Sigmoid colon (tissue), 4 donors: Measurements from ENCODE around the gene RTF1.

Source experiments
- CTCF ChIP-seq, 4 experiments: fragments of 450-650 bp in 3 of 4; fragments of 200-600 bp in 1 of 4; IDR thresholded peaks; one replicate each; pipeline ENCODE4 v1.5.1; 2016 to 2019; ENCODE audit warnings: antibody characterized with exemption in 4 of 4, mild to moderate bottlenecking in 3 of 4, moderate library complexity in 2 of 4
- POLR2AphosphoS5 ChIP-seq, 4 donors: sonication (generic); formaldehyde crosslinking; IDR thresholded peaks; one replicate each; pipeline ENCODE4 v1.6.1; 2017; ENCODE audit warnings: antibody characterized with exemption in 4 of 4

- TF ChIP-seq CTCF (IDR thresholded peaks at IDR 0.05): no peak
- TF ChIP-seq POLR2AphosphoS5 (IDR thresholded peaks at IDR 0.05): no peak
These were observed 94.5 kb downstream of the RTF1 start for GRCh38 chr15:41511331-41511898.
